Kasumi-1 (cell line): ENCODE data around the gene VENTX.

ENCODE experiments used
- DNase-seq, 2 experiments: peaks; one replicate each; lab custom pipeline; 2025; lab: John Stamatoyannopoulos, UW

VENTX gene

GRCh38 chr10:133201948-133202725 is 35.5 kb upstream of the VENTX start:
- no peak for DNase-seq

- no peak for DNase-seq
Observed at GRCh38 chr10:133202778-133203651, 34.6 kb upstream of the VENTX start.

- DNase-seq, result no peak
Observed at GRCh38 chr10:133203652-133204195, 33.9 kb upstream of the VENTX start.

GRCh38 chr10:133204226-133205015 is 33.2 kb upstream of the VENTX start:
- no peak for DNase-seq

GRCh38 chr10:133205146-133205545 is 32.5 kb upstream of the VENTX start:
- no peak for DNase-seq

GRCh38 chr10:133206356-133207040 is 31.2 kb upstream of the VENTX start:
- no peak for DNase-seq

- DNase-seq, result no peak
Observed at GRCh38 chr10:133207041-133207600, 30.5 kb upstream of the VENTX start.

- no peak for DNase-seq
Observed at GRCh38 chr10:133207627-133208026, 30.0 kb upstream of the VENTX start.

- no peak for DNase-seq
Observed at GRCh38 chr10:133208466-133208865, 29.2 kb upstream of the VENTX start.

GRCh38 chr10:133209117-133209516 is 28.5 kb upstream of the VENTX start:
- no peak for DNase-seq

GRCh38 chr10:133209641-133210040 is 28.0 kb upstream of the VENTX start:
- no peak for DNase-seq

GRCh38 chr10:133210398-133211140 is 27.1 kb upstream of the VENTX start:
- no peak for DNase-seq

- no peak for DNase-seq
Observed at GRCh38 chr10:133211141-133211830, 26.4 kb upstream of the VENTX start.

GRCh38 chr10:133211959-133212852 is 25.4 kb upstream of the VENTX start:
- DNase-seq, result no peak

- DNase-seq, result no peak
Observed at GRCh38 chr10:133212853-133213494, 24.7 kb upstream of the VENTX start.

GRCh38 chr10:133213641-133214467 is 23.8 kb upstream of the VENTX start:
- no peak for DNase-seq
